IMR-90 (cell line): ENCODE data around the gene GRIPAP1. TPM values are rescaled to one million over a fixed set of nuclear protein-coding genes. Genes with fewer than 3 reads are reported as not detected.

Source experiments
- ATAC-seq: fragments of 200-7000 bp; cut with Tn5 transposase; 2 replicates; pipeline ENCODE4 v1.9.1; 2020; ENCODE audit warnings: low read depth, mild to moderate bottlenecking, moderate library complexity
- BruUV-seq: library from RNA; stranded (reverse); fragments of 400-500 nt; replicated peaks from 2 replicates; lab custom pipeline; 2021; lab: Mats Ljungman, UMichigan
- CTCF ChIA-PET: fragments of 300-600 bp; formaldehyde crosslinking; extraction: SDS; loops from one replicate; lab custom pipeline; 2021; ENCODE audit warnings: antibody characterized with exemption; lab: Yijun Ruan, JAX
- POLR2A ChIA-PET: fragments of 300-600 bp; sonication (Branson Sonifier 250); formaldehyde crosslinking; loops from one replicate; lab custom pipeline; 2022; ENCODE audit warnings: antibody characterized with exemption; ENCODE audit not compliant: unreplicated experiment; lab: Charles Lee
- DNase-seq: peaks from one replicate; pipeline ENCODE4 v3.0.0; 2013
- H2AFZ ChIP-seq: replicated peaks from 2 replicates; pipeline ENCODE3; 2013; ENCODE audit warnings: low read length, mild to moderate bottlenecking; ENCODE audit not compliant: poor library complexity
- H2AK5ac ChIP-seq: 2 replicates; pipeline ENCODE4 v1.6.1; 2013; ENCODE audit warnings: low read depth, low read length, inconsistent platforms
- H2AK9ac ChIP-seq: replicated peaks from 2 replicates; pipeline ENCODE3; 2013; ENCODE audit warnings: mild to moderate bottlenecking, low read depth, low read length, moderate library complexity; ENCODE audit not compliant: poor library complexity
- H2BK120ac ChIP-seq: 2 replicates; pipeline ENCODE4 v1.6.1; 2013; ENCODE audit warnings: low read depth, low read length, inconsistent platforms
- H2BK15ac ChIP-seq: 3 replicates; pipeline ENCODE4 v1.6.1; 2013; ENCODE audit warnings: low read depth, low read length, inconsistent platforms
- H2BK20ac ChIP-seq: 2 replicates; pipeline ENCODE4 v1.6.1; 2013; ENCODE audit warnings: low read depth, mild to moderate bottlenecking, inconsistent platforms, low read length, moderate library complexity
- H2BK5ac ChIP-seq: 2 replicates; pipeline ENCODE4 v1.6.1; 2013; ENCODE audit warnings: mild to moderate bottlenecking, low read depth, low read length, inconsistent platforms; ENCODE audit not compliant: poor library complexity, severe bottlenecking
- H3K14ac ChIP-seq: replicated peaks from 2 replicates; pipeline ENCODE4 v1.6.1; 2013; ENCODE audit warnings: low read depth, low read length, inconsistent platforms
- H3K18ac ChIP-seq: 2 replicates; pipeline ENCODE4 v1.6.1; 2013; ENCODE audit warnings: low read depth, low read length, control low read depth
- H3K23ac ChIP-seq: 2 replicates; pipeline ENCODE4 v1.6.1; 2013; ENCODE audit warnings: low read depth, low read length, inconsistent platforms
- H3K27ac ChIP-seq: 2 replicates; pipeline ENCODE4 v1.5.1; 2013; ENCODE audit warnings: mild to moderate bottlenecking, control low read depth, low read length; ENCODE audit not compliant: insufficient read depth
- H3K27me3 ChIP-seq: 2 replicates; pipeline ENCODE4 v1.6.1; 2013; ENCODE audit warnings: low read length; ENCODE audit not compliant: control insufficient read depth, insufficient read depth
- H3K36me3 ChIP-seq: 2 replicates; pipeline ENCODE4 v1.6.1; 2013; ENCODE audit warnings: low read length, mixed read lengths; ENCODE audit not compliant: control insufficient read depth, insufficient read depth
- H3K4ac ChIP-seq: 2 replicates; pipeline ENCODE4 v1.6.1; 2013; ENCODE audit warnings: low read depth, low read length, inconsistent platforms
- H3K4me1 ChIP-seq: 2 replicates; pipeline ENCODE4 v1.6.1; 2013; ENCODE audit warnings: low read length, mixed read lengths; ENCODE audit not compliant: control insufficient read depth, insufficient read depth
- H3K4me2 ChIP-seq: 2 replicates; pipeline ENCODE4 v1.6.1; 2013; ENCODE audit warnings: low read depth, mild to moderate bottlenecking, control low read depth, low read length, moderate library complexity
- H3K4me3 ChIP-seq: 2 replicates; pipeline ENCODE4 v1.5.1; 2013; ENCODE audit warnings: low read depth, mild to moderate bottlenecking, control low read depth, low read length, moderate library complexity; ENCODE audit not compliant: insufficient read depth
- H3K56ac ChIP-seq: 2 replicates; pipeline ENCODE4 v1.6.1; 2013; ENCODE audit warnings: low read length, inconsistent platforms; ENCODE audit not compliant: insufficient read depth; ENCODE audit errors: extremely low read depth
- H3K79me1 ChIP-seq, 2 experiments: 2 replicates each; pipeline ENCODE4 v1.6.1; 2013; ENCODE audit warnings: low read length in 2 of 2, inconsistent platforms in 1 of 2, low read depth in 1 of 2
- H3K9ac ChIP-seq: 2 replicates; pipeline ENCODE4 v1.6.1; 2013; ENCODE audit warnings: low read depth, low read length, control low read depth
- H3K9me1 ChIP-seq: 2 replicates; pipeline ENCODE4 v1.6.1; 2013; ENCODE audit warnings: low read length, inconsistent platforms; ENCODE audit not compliant: insufficient read depth
- H3K9me3 ChIP-seq: 2 replicates; pipeline ENCODE4 v1.6.1; 2013; ENCODE audit warnings: low read length; ENCODE audit not compliant: control insufficient read depth, insufficient read depth
- H4K20me1 ChIP-seq: 2 replicates; pipeline ENCODE4 v1.6.1; 2013; ENCODE audit warnings: low read length, inconsistent platforms; ENCODE audit not compliant: insufficient read depth
- H4K5ac ChIP-seq: 2 replicates; pipeline ENCODE4 v1.6.1; 2013; ENCODE audit warnings: mild to moderate bottlenecking, low read depth, low read length, control low read depth
- H4K8ac ChIP-seq, 2 experiments: 2 replicates each; pipeline ENCODE4 v1.6.1; 2013; ENCODE audit warnings: low read depth in 2 of 2, low read length in 2 of 2, control low read depth in 1 of 2, inconsistent platforms in 1 of 2
- H4K91ac ChIP-seq: 2 replicates; pipeline ENCODE4 v1.6.1; 2013; ENCODE audit warnings: low read depth, low read length, inconsistent platforms; ENCODE audit not compliant: insufficient read depth
- BHLHE40 ChIP-seq: fragments of 150-350 bp; IDR thresholded peaks from 2 replicates; pipeline ENCODE4 v1.6.1; 2016; ENCODE audit warnings: mild to moderate bottlenecking, low read depth, low read length
- CEBPB ChIP-seq: IDR thresholded peaks from 2 replicates; pipeline ENCODE4 v1.6.1; 2012; ENCODE audit warnings: low read depth, low read length, improper control_type of control experiment
- ELK1 ChIP-seq: fragments of 150-350 bp; IDR thresholded peaks from 2 replicates; pipeline ENCODE4 v1.6.1; 2016; ENCODE audit warnings: low read depth, mild to moderate bottlenecking, low read length, moderate library complexity, borderline replicate concordance
- FOS ChIP-seq: fragments of 150-350 bp; IDR thresholded peaks from 2 replicates; pipeline ENCODE4 v1.6.1; 2016; ENCODE audit warnings: low read depth, low read length
- MAFK ChIP-seq: IDR thresholded peaks from 2 replicates; pipeline ENCODE4 v1.6.1; 2012; ENCODE audit warnings: low read depth, low read length, improper control_type of control experiment
- MXI1 ChIP-seq: IDR thresholded peaks from 2 replicates; pipeline ENCODE4 v1.6.1; 2012; ENCODE audit warnings: low read depth, mild to moderate bottlenecking, low read length, moderate library complexity, borderline replicate concordance
- POLR2A ChIP-seq: IDR thresholded peaks from 2 replicates; pipeline ENCODE4 v1.6.1; 2012; ENCODE audit warnings: mild to moderate bottlenecking, low read depth, low read length
- RCOR1 ChIP-seq: IDR thresholded peaks from 2 replicates; pipeline ENCODE4 v1.6.1; 2012; ENCODE audit warnings: mild to moderate bottlenecking, low read length, improper control_type of control experiment; ENCODE audit not compliant: insufficient replicate concordance
- RFX5 ChIP-seq: IDR thresholded peaks from 2 replicates; pipeline ENCODE4 v1.8.0; 2012; ENCODE audit warnings: low read depth, mild to moderate bottlenecking, low read length, moderate library complexity
- SMC3 ChIP-seq: fragments of 150-350 bp; IDR thresholded peaks from 2 replicates; pipeline ENCODE4 v1.6.1; 2016; ENCODE audit warnings: low read depth, mild to moderate bottlenecking, antibody characterized with exemption, low read length, moderate library complexity
- WGBS, 2 experiments: methylation state at CpG; one replicate each; pipeline versions ENCODE4 v1.1.5 to v1.1.7; 2013; ENCODE audit warnings: missing lambda C conversion rate in 2 of 2; ENCODE audit not compliant: insufficient read length in 1 of 2; ENCODE audit errors: extremely low coverage in 2 of 2; 5-methylcytosine and 5-hydroxymethylcytosine counted together
- dilution Hi-C: fragments of 300-500 bp; cut with HindIII; formaldehyde crosslinking; loops from one replicate; pipeline ENCODE4 v1.14.3; 2018; ENCODE audit warnings: low sequenced_read_pairs; ENCODE audit not compliant: unreplicated experiment
- in situ Hi-C: fragments of 300-500 bp; cut with MboI; formaldehyde crosslinking; loops from 3 replicates; pipeline ENCODE4 v1.14.3; 2019; ENCODE audit warnings: low sequenced_read_pairs, inconsistent platforms, mixed read lengths
- intact Hi-C: fragments of 100-400 bp; cut with micrococcal nuclease; formaldehyde crosslinking; loops from 2 replicates; pipeline ENCODE4 v1.10.0; 2022
- polyA plus RNA-seq, 3 experiments: library from polyadenylated mRNA; depleted of rRNA; stranded (reverse); fragments of >200 nt; gene quantifications; 2 replicates each; pipeline ENCODE4 v1.2.3, GENCODE V29; 2012; ENCODE audit warnings: low replicate concordance in 1 of 3
- total RNA-seq: library from RNA; depleted of rRNA; stranded (reverse); fragments of >200 nt; gene quantifications from 2 replicates; pipeline ENCODE4 v1.2.3, GENCODE V29; 2012
- TF ChIP-seq, protein P1 (sequence below): fragments of 150-350 bp; IDR thresholded peaks from 2 replicates; pipeline ENCODE4 v1.6.1; 2017; ENCODE audit warnings: mild to moderate bottlenecking, antibody characterized with exemption, low read length, low read depth
- TF ChIP-seq, protein P2 (sequence below): conservative IDR thresholded peaks from 2 replicates; pipeline ENCODE4 v1.5.1; 2012; ENCODE audit warnings: mild to moderate bottlenecking, low read depth, low read length, improper control_type of control experiment

The GRIPAP1 gene
- total and polyA plus RNA-seq, 2 of the 4 experiments (the other 2 are of a cell fraction): 17.9 to 25.0 TPM

- Histone ChIP-seq H3K9me3 (no peaks in the 10 kb centered on the region), H2BK120ac (no peak overlapping the region), H2BK5ac (no peak overlapping the region), H3K9me1 (peaks cover 4% of the 10 kb centered on the region; the same call in 1 of the 2 replicates), H3K27me3 (no peaks in the 10 kb centered on the region), H4K20me1 (peaks cover 24% of the 10 kb centered on the region), H2BK15ac (no peak overlapping the region), H3K23ac (no peak overlapping the region), H2AFZ (no peak overlapping the region), H2BK20ac (no peak overlapping the region), H3K14ac (no peak overlapping the region), H4K8ac (no peak overlapping the region), H3K18ac (no peak overlapping the region), H3K4me3 (no peak overlapping the region), H3K79me1 (peaks cover 0 to 34% of the 10 kb centered on the region in 2 experiments), H3K9ac (no peak overlapping the region), H3K56ac (no peak overlapping the region), H3K4me1 (no peaks in the 10 kb centered on the region; the same call in 1 of the 2 replicates), H2AK9ac (no peak overlapping the region), H4K91ac (no peak overlapping the region), H4K5ac (no peak overlapping the region), H3K27ac (no peak overlapping the region), H3K4me2 (no peak overlapping the region), H2AK5ac (no peak overlapping the region), H3K4ac (no peak overlapping the region), H3K36me3 (peaks cover 25% of the 10 kb centered on the region)
- BruUV-seq: no TSS peak
- POLR2A ChIA-PET: no interaction called here
- WGBS, 2 experiments: no CpG with 5 or more reads among the region's 1 CpG
- intact Hi-C loops: no loop called here
- CTCF ChIA-PET: no interaction called here
- no peak for ATAC-seq
- dilution Hi-C loops: no loop called here
- DNase-seq: no peak
- in situ Hi-C loops: no loop called here
- TF ChIP-seq BHLHE40 (no peak), SMC3 (no peak), FOS (no peak), MAFK (no peak), POLR2A (no peak), RFX5 (no peak), MXI1 (no peak), RCOR1 (no peak), ELK1 (no peak), CEBPB (no peak)
- TF ChIP-seq, protein P1, sequence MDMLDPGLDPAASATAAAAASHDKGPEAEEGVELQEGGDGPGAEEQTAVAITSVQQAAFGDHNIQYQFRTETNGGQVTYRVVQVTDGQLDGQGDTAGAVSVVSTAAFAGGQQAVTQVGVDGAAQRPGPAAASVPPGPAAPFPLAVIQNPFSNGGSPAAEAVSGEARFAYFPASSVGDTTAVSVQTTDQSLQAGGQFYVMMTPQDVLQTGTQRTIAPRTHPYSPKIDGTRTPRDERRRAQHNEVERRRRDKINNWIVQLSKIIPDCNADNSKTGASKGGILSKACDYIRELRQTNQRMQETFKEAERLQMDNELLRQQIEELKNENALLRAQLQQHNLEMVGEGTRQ: no peak
- TF ChIP-seq, protein P2, sequence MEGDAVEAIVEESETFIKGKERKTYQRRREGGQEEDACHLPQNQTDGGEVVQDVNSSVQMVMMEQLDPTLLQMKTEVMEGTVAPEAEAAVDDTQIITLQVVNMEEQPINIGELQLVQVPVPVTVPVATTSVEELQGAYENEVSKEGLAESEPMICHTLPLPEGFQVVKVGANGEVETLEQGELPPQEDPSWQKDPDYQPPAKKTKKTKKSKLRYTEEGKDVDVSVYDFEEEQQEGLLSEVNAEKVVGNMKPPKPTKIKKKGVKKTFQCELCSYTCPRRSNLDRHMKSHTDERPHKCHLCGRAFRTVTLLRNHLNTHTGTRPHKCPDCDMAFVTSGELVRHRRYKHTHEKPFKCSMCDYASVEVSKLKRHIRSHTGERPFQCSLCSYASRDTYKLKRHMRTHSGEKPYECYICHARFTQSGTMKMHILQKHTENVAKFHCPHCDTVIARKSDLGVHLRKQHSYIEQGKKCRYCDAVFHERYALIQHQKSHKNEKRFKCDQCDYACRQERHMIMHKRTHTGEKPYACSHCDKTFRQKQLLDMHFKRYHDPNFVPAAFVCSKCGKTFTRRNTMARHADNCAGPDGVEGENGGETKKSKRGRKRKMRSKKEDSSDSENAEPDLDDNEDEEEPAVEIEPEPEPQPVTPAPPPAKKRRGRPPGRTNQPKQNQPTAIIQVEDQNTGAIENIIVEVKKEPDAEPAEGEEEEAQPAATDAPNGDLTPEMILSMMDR: no peak
Observed at GRCh38 chrX:48935301-48935670, 66.8 kb downstream of the GRIPAP1 start.
